GM20000 (cell line): ENCODE measurements around the gene ACOT12.
"Not testable (repeated sequence)": the region's sequence is repeated elsewhere in the genome, so short reads cannot be mapped to it uniquely, and the experiment has no call there.

Experiments used
- DNase-seq: peaks from one replicate; pipeline ENCODE4 v3.0.0; 2012; ENCODE audit warnings: low spot score
- TF ChIP-seq, protein P1 (sequence below): IDR thresholded peaks from 2 replicates; pipeline ENCODE4 v1.5.1; 2012; ENCODE audit warnings: mild to moderate bottlenecking, control low read depth; ENCODE audit errors: extremely low read depth, missing control alignments

Gene ACOT12

DNA sequence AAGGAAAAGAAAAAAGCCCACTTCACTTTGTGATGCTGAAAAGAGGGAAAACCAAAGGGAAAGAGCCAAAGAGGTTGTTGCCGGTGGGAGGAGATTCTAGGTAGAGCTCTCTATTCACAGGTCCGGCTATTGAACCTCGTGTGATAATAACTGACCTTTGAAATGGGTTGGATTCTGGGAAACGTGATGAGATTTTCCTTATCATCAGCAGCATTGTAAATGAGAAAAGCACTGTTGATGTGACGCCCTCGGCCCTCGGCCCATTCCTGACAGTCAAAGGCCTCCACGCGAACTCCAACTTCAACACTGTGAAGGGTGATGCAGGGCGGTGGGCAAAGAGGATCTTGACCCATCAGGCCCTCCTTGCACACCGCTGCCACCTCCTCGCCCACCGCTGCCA, 49.2 kb downstream of the ACOT12 start:
- TF ChIP-seq, protein P1, sequence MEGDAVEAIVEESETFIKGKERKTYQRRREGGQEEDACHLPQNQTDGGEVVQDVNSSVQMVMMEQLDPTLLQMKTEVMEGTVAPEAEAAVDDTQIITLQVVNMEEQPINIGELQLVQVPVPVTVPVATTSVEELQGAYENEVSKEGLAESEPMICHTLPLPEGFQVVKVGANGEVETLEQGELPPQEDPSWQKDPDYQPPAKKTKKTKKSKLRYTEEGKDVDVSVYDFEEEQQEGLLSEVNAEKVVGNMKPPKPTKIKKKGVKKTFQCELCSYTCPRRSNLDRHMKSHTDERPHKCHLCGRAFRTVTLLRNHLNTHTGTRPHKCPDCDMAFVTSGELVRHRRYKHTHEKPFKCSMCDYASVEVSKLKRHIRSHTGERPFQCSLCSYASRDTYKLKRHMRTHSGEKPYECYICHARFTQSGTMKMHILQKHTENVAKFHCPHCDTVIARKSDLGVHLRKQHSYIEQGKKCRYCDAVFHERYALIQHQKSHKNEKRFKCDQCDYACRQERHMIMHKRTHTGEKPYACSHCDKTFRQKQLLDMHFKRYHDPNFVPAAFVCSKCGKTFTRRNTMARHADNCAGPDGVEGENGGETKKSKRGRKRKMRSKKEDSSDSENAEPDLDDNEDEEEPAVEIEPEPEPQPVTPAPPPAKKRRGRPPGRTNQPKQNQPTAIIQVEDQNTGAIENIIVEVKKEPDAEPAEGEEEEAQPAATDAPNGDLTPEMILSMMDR = no peak
- no peak for DNase-seq

DNA sequence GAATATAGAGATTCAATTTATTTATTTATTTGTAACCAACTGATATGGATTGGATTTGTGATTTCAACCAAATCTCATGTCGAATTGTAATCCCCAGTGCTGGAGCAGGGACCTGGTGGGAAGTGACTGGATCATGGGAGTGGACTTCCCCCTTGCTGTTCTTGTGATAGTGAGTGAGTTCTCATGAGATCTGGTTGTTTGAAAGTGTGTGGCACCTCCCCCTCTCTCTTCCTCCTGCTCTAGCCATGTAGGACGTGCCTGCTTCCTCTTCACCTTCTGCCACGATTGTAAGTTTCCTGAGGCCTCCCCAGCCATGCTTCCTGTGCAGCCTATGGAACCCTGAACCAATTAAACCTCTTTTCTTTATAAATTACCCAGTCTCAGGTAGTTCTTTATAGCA, 55.7 kb downstream of the ACOT12 start:
- DNase-seq = not testable (repeated sequence)

DNA sequence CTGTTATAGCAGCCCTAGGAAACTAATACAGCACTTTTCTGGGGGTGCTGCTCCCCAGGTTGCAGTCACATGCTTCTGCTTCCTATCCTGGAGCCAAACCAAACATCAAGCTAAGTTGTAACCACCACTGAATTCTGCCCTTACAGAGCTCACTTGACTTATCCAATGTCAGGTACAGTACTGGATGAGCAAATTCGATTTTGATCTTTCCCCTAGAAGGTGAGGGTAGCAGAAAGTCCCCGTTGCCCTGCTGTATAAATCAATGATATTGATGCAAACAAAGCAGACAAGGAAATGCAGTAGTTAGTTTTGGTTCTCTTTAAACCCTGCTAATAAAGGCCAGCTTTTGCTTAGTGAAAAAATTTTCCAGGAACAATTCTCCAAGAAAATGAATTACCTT, 56.1 kb downstream of the ACOT12 start:
- TF ChIP-seq, protein P1 = no peak
- no peak for DNase-seq

DNA sequence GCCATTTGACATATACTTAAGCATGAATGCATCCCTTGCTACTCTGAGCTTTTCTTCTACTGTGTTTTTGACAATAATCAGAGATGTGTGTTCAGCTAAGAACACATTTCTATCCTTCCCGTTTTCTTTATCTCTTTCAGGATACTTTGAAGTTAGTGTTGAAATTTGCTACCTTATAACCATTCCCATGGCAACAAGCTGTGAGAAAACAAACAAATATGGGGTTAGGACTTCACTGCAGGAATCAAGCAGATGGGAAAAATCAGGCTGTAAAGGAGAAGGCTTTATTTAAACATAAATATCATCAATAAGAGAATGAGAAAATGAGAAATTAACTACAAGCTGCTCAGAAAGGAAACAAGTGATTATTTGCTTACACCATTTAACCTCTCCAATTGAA, 57.4 kb downstream of the ACOT12 start:
- no peak for DNase-seq
- TF ChIP-seq, protein P1 = no peak

DNA sequence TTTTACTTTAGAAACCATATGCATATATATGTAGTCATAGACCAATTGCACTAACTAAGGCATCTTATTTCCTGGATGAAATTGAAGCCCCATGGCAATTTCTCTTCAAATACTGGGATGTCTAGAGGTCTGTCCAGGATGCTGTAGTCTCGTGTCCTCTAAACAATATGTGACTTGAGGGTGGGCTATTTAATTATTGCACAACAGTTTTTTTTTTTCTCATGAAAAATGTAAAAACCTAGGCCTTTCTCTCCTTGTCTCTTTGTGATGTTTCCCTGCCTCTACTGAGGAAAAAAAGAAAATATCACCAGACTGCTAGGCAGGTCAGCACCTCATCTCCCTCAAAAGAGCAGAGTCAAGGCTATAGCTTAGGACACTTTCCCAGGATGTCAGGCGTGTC, 58.0 kb downstream of the ACOT12 start:
- TF ChIP-seq, protein P1 = no peak
- DNase-seq = no peak

DNA sequence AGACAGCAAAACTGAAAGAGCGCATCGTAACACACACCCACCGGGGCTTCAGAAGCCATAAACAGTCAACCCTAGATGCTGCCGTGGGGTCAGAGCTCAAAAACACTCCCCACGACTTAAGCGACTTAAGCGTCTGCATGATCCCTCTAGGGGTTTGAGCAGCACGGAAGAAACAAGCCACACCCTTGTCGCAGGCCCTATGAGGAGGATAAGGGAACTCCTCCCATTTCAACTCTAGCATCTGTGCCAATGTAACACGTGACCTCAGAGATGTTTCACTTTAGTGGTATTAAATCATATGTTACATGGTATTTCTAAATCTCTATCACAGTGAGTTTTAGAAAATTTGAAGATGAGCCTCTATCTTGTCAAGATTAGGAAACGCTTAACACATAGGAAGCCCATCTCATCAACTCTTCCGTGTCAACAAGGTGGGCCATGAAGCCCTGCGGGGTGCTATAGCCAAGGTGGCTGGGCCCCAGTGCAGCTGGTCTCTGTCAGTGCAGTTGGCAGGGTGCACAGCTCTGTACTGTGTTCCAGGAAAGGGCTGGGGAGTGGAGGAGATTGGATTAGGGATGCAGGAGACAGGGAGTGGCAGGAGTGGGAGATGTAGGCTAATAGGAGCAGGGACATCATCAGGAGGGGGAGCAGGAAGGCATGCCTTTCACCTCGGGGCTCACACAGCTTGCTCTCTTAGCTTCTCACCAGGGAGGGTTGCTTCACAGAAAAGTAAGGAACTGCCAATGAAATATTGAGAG, 59.5 kb downstream of the ACOT12 start:
- TF ChIP-seq, protein P1 = no peak
- no peak for DNase-seq

DNA sequence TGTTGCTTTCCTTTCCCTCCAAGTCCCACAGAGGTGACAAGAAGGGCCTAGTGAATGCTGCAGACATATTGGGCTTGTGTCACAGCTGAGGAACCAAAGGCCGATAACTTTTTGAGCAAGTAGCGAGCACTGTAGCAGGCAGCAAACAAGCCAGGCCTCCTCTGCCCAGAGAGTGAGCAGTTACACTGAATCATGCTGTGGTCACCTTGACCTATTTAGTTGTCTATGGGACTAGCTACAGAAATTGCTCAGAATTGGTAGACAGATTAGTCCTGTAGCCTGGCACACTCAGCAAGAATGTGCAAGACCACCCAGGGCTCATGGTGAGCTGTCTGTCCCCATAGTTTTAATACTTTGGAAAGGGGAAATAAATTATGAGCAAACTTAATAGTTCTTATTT, 67.4 kb downstream of the ACOT12 start:
- no peak for DNase-seq
- TF ChIP-seq, protein P1 = no peak

DNA sequence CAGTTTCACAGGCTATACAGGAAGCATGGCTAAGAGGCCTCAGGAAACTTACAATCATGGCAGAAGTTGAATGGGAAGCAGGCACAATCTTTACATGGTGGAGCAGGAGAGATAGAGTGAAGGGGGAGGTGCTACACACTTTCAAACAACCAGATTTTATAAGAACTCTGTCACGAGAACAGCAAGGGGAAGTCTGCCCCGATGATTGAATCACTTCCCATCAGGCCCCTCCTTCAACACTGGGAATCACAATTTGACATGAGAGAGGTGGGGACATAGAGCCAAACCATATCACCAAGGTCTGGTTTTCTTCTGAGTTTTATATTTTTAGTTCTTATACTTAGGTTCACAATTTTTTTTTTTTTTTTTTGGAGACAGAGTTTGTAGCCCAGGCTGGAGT, 76.4 kb downstream of the ACOT12 start:
- TF ChIP-seq, protein P1 = no peak
- DNase-seq = no peak
